ENCODE results near the gene PHLDA1.
A peak's percentile ranks its signal among the peaks of the same experiment; 100 is the strongest.

PHLDA1 gene

DNA sequence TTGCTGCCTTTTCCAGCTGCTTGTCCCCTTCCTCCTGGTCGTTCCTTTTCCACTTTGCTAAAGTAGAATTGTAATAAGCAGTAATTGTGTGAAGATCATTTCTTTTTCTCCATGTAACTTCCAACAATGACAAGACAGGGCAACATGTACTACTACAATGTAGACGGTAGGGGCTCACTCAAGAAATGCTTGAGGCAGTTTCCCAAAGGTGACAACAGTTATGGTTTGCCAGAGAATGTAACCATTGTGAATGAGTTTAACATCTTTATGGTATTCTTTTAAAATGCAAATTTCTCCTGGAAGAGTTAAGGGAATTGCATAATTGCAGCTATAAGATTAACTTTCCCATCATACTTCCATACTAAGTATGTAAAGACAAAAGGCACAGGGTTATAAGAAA is 23.8 kb upstream of the PHLDA1 start:
- Histone ChIP-seq H3K36me3 (ENCODE audit: insufficient read depth, low read length) (peaks cover 92% of the 10 kb centered on the region), H2AFZ (ENCODE audit: low read depth, low read length) (no peak overlapping the region), H3K4me1 (ENCODE audit: insufficient read depth, low read length) (no peaks in the 10 kb centered on the region), H3K4me3 (ENCODE audit: low read length) (no peak overlapping the region), H3K9me3 (ENCODE audit: low read length) (no peaks in the 10 kb centered on the region), H3K27me3 (ENCODE audit: insufficient read depth, low read length) (no peaks in the 10 kb centered on the region)

DNA sequence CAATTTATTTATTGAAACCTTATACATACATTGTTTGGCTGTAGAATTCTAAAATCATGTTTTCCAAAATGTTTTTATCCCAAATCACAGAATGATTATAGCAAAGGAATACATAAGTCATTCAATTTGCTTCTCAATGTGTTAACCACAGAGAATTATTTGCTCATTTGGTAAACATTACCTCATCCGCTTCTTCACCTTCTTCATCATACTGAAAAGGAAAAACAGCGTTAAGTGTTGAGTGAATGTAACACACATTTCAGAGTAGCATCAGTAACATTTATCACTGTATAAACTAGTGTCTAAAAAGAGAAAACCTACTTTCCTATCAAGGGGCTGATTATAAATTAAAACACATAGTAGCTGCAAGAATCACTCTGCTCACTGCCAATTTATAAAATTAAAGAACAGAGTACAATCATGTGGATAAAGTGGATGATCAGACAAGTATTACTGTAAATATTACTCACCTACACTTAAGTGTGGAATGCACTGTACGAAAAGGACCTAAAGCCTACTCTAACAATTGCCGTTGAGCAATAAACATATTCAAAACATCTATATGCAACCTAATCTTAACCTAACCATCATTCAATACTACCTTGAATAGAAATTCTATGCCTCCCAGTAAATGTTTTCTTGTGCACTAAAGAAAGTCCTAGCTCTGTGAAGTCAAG is 18.1 kb upstream of the PHLDA1 start:
- no peak overlapping the region for H3K4me3 ChIP-seq (ENCODE audit: low read length)
- H3K27me3 ChIP-seq (ENCODE audit: insufficient read depth, low read length): no peaks in the 10 kb centered on the region
- peaks cover 85% of the 10 kb centered on the region for H3K36me3 ChIP-seq (ENCODE audit: insufficient read depth, low read length)
- H2AFZ ChIP-seq (ENCODE audit: low read depth, low read length): no peak overlapping the region
- H3K4me1 ChIP-seq (ENCODE audit: insufficient read depth, low read length): no peaks in the 10 kb centered on the region
- no peaks in the 10 kb centered on the region for H3K9me3 ChIP-seq (ENCODE audit: low read length)

DNA sequence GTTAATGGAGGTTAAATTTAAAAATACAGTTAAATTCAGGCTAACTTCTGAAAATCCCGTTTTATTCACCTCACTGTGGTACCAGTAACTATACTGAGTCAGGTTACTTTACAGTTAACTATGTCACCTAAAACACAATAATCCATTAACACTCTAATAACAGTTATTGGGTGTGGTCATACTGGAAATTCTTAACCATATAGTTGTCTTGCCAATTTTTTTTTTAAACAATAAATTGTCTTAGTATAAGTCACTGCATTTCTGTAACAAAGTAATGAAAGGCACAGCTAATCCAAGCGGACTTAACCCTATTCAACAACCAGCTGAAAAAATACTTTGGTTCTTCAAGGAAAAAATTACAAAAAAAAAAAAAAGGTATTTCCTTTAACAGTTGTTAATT is 16.2 kb upstream of the PHLDA1 start:
- no peaks in the 10 kb centered on the region for H3K27me3 ChIP-seq (ENCODE audit: insufficient read depth, low read length)
- H3K4me3 ChIP-seq (ENCODE audit: low read length): no peak overlapping the region
- H3K36me3 ChIP-seq (ENCODE audit: insufficient read depth, low read length): peaks cover 81% of the 10 kb centered on the region
- no peaks in the 10 kb centered on the region for H3K4me1 ChIP-seq (ENCODE audit: insufficient read depth, low read length)
- no peaks in the 10 kb centered on the region for H3K9me3 ChIP-seq (ENCODE audit: low read length)
- H2AFZ ChIP-seq (ENCODE audit: low read depth, low read length): no peak overlapping the region

DNA sequence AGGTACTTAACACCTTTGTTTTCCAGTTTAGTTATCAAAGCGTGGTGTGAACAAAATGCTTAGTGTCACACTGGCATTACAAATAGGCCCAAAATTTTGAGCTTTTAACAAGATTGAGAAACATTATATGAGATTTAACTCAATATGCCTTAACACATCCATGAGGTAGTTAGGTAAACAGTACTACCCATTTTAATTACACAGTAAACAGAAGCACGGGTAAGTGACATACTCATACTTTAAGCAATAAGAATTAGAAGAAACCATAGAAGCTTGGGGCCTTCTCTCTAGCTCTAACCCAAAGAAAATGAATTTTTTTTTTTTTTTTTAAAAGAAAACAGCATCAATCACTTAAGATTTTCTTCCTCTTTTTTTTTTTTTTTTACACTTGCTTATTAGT is 15.5 kb upstream of the PHLDA1 start:
- peaks cover 74% of the 10 kb centered on the region for H3K36me3 ChIP-seq (ENCODE audit: insufficient read depth, low read length)
- H2AFZ ChIP-seq (ENCODE audit: low read depth, low read length): no peak overlapping the region
- no peaks in the 10 kb centered on the region for H3K27me3 ChIP-seq (ENCODE audit: insufficient read depth, low read length)
- H3K4me3 ChIP-seq (ENCODE audit: low read length): no peak overlapping the region
- H3K9me3 ChIP-seq (ENCODE audit: low read length): no peaks in the 10 kb centered on the region
- H3K4me1 ChIP-seq (ENCODE audit: insufficient read depth, low read length): no peaks in the 10 kb centered on the region

- Histone ChIP-seq H2AFZ (ENCODE audit: low read depth, low read length) (no peak overlapping the region), H3K36me3 (ENCODE audit: insufficient read depth, low read length) (peaks cover 39% of the 10 kb centered on the region), H3K9me3 (ENCODE audit: low read length) (no peaks in the 10 kb centered on the region), H3K4me3 (ENCODE audit: low read length) (no peak overlapping the region), H3K27me3 (ENCODE audit: insufficient read depth, low read length) (no peaks in the 10 kb centered on the region), H3K4me1 (ENCODE audit: insufficient read depth, low read length) (no peaks in the 10 kb centered on the region)
Observed at GRCh38 chr12:76043377-76043776, 11.8 kb upstream of the PHLDA1 start.

- H3K9me3 ChIP-seq (ENCODE audit: low read length): no peaks in the 10 kb centered on the region
- peaks cover 3% of the 10 kb centered on the region for H3K4me1 ChIP-seq (ENCODE audit: insufficient read depth, low read length)
- H3K36me3 ChIP-seq (ENCODE audit: insufficient read depth, low read length): peaks cover 29% of the 10 kb centered on the region
- no peak overlapping the region for H2AFZ ChIP-seq (ENCODE audit: low read depth, low read length)
- no peak overlapping the region for H3K4me3 ChIP-seq (ENCODE audit: low read length)
- no peaks in the 10 kb centered on the region for H3K27me3 ChIP-seq (ENCODE audit: insufficient read depth, low read length)
Observed at GRCh38 chr12:76042147-76042546, 10.6 kb upstream of the PHLDA1 start.

DNA sequence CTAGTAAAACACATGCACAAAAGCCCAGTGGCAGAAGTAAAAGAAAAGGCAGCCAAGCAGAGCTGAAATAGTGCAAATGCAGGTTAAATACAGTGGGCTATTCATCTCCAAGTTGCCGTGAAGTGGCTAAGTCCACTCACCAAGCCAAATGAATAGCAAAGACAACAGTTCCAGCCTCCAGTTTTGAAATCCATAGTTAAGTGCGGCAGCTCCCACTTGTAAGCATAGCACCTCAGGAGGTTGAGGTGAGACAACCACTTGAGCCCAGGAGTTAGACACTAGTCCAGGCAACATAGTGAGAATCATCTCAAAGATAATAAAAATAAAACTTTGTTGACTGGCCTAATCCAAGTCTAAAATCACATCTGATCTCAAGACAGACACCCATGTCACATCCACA is 9.8 kb upstream of the PHLDA1 start:
- Histone ChIP-seq H3K4me1 (ENCODE audit: insufficient read depth, low read length) (peaks cover 3% of the 10 kb centered on the region), H2AFZ (ENCODE audit: low read depth, low read length) (no peak overlapping the region), H3K36me3 (ENCODE audit: insufficient read depth, low read length) (peaks cover 22% of the 10 kb centered on the region), H3K4me3 (ENCODE audit: low read length) (no peak overlapping the region), H3K9me3 (ENCODE audit: low read length) (no peaks in the 10 kb centered on the region), H3K27me3 (ENCODE audit: insufficient read depth, low read length) (no peaks in the 10 kb centered on the region)

GRCh38 chr12:76040461-76040860 is 8.9 kb upstream of the PHLDA1 start:
- no peak overlapping the region for H3K4me3 ChIP-seq (ENCODE audit: low read length)
- H3K9me3 ChIP-seq (ENCODE audit: low read length): no peaks in the 10 kb centered on the region
- H2AFZ ChIP-seq (ENCODE audit: low read depth, low read length): no peak overlapping the region
- no peaks in the 10 kb centered on the region for H3K27me3 ChIP-seq (ENCODE audit: insufficient read depth, low read length)
- peaks cover 20% of the 10 kb centered on the region for H3K36me3 ChIP-seq (ENCODE audit: insufficient read depth, low read length)
- peaks cover 3% of the 10 kb centered on the region for H3K4me1 ChIP-seq (ENCODE audit: insufficient read depth, low read length)

- peaks cover under 1% of the 10 kb centered on the region for H3K36me3 ChIP-seq (ENCODE audit: insufficient read depth, low read length)
- no peaks in the 10 kb centered on the region for H3K27me3 ChIP-seq (ENCODE audit: insufficient read depth, low read length)
- peaks cover 9% of the 10 kb centered on the region for H3K4me1 ChIP-seq (ENCODE audit: insufficient read depth, low read length)
- H3K9me3 ChIP-seq (ENCODE audit: low read length): no peaks in the 10 kb centered on the region
- no peak overlapping the region for H2AFZ ChIP-seq (ENCODE audit: low read depth, low read length)
- no peak overlapping the region for H3K4me3 ChIP-seq (ENCODE audit: low read length)
Observed at GRCh38 chr12:76038176-76038575, 6.6 kb upstream of the PHLDA1 start.

GRCh38 chr12:76037130-76038103 is 5.8 kb upstream of the PHLDA1 start:
- H3K27me3 ChIP-seq (ENCODE audit: insufficient read depth, low read length): no peaks in the 10 kb centered on the region
- no peak overlapping the region for H2AFZ ChIP-seq (ENCODE audit: low read depth, low read length)
- no peak overlapping the region for H3K4me3 ChIP-seq (ENCODE audit: low read length)
- peaks cover 16% of the 10 kb centered on the region for H3K4me1 ChIP-seq (ENCODE audit: insufficient read depth, low read length)
- H3K9me3 ChIP-seq (ENCODE audit: low read length): no peaks in the 10 kb centered on the region
- no peaks in the 10 kb centered on the region for H3K36me3 ChIP-seq (ENCODE audit: insufficient read depth, low read length)

GRCh38 chr12:76035045-76035444 is 3.5 kb upstream of the PHLDA1 start:
- no peak overlapping the region for H2AFZ ChIP-seq (ENCODE audit: low read depth, low read length)
- H3K4me1 ChIP-seq (ENCODE audit: insufficient read depth, low read length): peaks cover 16% of the 10 kb centered on the region
- H3K27me3 ChIP-seq (ENCODE audit: insufficient read depth, low read length): no peaks in the 10 kb centered on the region
- no peaks in the 10 kb centered on the region for H3K9me3 ChIP-seq (ENCODE audit: low read length)
- no peak overlapping the region for H3K4me3 ChIP-seq (ENCODE audit: low read length)
- no peaks in the 10 kb centered on the region for H3K36me3 ChIP-seq (ENCODE audit: insufficient read depth, low read length)

GRCh38 chr12:76033081-76034011 is 1.8 kb upstream of the PHLDA1 start:
- peaks cover 24% of the 10 kb centered on the region for H3K4me1 ChIP-seq (ENCODE audit: insufficient read depth, low read length)
- H3K36me3 ChIP-seq (ENCODE audit: insufficient read depth, low read length): no peaks in the 10 kb centered on the region
- no peaks in the 10 kb centered on the region for H3K27me3 ChIP-seq (ENCODE audit: insufficient read depth, low read length)
- H3K4me3 ChIP-seq (ENCODE audit: low read length): peak overlapping the region; percentile 73
- no peaks in the 10 kb centered on the region for H3K9me3 ChIP-seq (ENCODE audit: low read length)
- peak overlapping the region; percentile 38 for H2AFZ ChIP-seq (ENCODE audit: low read depth, low read length)
